ENCODE data around the gene PPFIA2.

Gene PPFIA2

DNA sequence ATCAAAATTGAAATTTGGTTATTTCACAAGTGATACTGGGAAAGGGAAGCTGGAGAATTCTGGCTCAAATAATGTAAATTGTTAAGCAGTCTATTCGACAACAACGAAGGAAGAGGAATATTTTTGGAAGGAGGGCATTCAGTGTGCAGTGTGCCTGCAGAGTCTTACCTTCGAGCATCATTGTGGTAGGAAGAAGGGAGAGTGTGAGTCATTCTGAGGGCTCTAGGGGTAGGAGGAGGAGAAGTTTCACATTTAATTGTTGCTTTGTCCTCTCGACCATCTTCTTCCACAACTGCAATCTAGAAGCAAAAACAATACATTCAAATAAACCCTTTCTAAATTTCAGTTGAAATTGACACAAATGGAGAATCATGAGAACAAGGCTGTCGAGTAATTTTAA is 418.2 kb downstream of the PPFIA2 start:
- DNase-seq = no peak

DNA sequence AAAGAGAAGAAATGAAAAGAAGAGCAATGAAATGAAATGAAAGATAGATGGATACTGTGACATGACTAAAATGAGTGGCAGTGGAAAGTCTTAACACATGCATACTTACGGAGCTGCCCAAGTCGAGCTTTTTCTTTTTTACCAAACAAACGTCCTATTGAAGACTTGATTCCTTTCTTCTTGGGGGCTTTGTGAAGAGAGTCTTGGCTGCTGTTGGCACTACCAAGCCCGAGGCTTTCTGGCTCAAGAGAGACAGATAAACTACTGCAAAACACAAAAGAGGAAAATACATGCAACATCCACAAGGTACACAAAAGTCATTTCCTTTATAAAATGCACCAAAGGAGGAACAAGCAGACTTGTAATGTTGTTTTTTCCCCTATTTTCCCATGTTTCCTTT is 420.1 kb downstream of the PPFIA2 start:
- DNase-seq = no peak

DNA sequence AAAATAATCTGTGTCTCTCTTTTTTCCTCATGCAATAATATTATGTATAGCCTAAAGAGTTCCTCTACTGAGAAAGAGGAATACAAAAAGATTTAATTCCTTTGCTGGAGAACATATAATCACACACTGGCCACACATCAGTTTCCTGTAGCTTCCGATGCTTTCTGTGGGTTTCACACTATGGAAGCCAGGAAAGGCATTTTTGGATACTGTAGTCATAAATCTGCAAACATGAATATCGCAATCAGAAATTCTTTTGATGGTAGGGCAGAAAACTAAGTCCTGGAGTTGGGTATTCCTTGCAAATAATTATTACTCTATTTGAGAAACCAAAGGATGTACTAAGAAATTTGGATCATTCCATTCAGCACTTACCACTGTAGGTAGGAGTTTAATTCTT is 421.3 kb downstream of the PPFIA2 start:
- DNase-seq = no peak

DNA sequence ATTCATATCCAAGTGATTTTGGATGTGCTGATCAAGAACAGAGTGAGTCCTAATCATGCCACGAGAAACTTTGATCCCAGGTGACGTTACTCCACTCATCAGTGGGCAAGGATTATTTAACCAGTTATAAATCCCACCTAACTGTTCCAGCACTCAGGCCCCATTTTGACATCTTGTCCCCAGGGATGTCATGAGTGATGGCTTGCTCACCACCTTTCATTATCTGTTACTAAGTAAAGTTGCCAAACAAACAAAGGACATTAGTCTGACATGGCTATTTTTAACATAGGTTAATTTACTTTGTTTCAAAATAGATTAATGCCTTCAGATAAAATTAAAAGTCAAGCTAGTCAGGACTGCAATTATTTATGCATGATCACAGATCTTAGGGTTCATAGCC is 425.3 kb downstream of the PPFIA2 start:
- no peak for DNase-seq

DNA sequence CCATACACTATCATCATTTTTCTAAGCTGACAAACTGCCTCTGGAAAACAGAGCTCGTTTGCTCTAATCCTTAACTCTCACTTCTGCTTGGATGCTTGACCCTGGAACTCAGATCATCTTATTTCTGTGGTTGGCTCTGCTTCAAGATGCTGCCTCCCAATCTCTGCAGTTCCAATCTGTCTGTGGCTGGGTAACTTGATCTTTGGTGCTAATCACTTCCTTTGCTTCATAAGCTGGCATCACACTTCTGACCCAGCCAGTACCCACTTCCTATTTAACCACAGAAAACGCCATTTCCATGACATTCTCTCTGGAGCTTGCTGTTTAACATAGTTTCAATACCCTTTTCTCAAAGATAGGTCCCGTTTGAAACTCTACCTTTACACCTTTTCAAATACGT is 427.1 kb downstream of the PPFIA2 start:
- DNase-seq = no peak

DNA sequence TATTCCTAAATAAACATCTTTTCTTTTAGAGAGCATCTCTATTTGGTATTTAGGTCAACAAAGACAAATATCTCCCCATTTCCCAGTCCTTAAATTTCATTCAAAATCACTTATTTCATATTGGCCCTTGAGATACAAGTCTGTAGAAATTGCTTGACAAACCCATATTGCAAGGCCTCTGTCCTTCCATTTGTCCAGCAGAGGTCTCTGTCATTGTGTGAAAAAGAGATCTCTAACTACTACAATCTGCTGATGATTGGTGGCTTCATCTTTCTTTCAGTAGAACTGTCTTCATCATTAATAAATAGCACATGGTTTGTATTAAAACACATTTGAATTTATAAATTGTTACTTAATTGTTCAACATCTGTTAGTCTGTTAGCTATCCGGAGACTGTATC is 428.7 kb downstream of the PPFIA2 start:
- no peak for DNase-seq

DNA sequence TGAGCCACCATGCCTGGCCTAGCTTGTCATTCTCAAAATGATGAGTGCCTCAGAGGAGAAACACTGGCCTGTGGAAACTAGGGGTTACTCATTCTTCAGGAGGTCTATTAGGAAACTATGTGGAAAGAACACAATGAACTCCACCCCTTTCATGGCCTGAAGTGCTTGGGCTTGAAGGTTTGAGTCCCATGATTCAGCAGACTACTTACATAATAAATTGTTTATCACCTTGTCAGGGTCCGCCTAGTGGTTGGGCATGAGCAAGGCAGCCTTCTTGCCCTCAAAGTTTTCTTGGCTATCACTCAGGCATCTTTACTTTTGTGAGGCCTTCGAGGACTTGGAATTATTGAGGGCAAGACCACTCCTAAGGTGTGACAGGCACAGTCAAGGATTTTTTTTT is 430.1 kb downstream of the PPFIA2 start:
- no peak for DNase-seq

DNA sequence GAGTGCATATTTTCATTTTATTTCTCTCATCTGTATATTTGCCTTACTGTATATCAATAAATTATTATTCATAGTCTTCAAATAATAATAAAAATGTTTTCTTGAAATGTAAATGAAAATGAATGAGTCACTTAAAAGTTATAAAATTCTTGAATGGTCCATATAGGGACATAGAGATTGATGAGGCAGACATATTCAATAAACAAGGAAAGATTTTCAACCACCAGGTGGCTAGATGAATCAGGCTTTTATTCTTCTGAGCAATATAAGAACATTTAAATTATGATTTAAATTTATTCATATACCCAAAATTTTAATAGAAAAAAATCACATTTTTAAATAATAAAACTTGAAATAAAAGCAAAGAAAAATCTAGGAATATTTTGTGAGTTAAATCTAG is 431.7 kb downstream of the PPFIA2 start:
- DNase-seq = no peak

DNA sequence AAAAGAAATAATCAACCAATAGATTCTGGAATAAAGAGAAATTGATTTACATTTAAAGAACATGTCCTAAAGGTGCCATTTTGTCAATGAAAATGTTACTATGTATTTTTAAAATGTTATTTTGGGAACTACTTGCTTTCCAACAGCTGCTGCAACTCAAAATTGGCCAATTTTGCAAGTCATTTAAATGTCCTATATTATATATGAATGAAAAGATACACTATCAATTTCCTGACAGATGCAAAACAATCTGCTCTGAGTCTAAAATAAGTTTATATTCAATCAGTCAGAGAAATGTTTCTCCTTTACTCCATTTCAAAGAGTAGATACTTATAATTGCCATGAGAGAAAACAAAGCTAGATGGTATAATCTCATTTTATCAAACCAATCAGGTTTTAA is 434.1 kb downstream of the PPFIA2 start:
- DNase-seq = no peak

DNA sequence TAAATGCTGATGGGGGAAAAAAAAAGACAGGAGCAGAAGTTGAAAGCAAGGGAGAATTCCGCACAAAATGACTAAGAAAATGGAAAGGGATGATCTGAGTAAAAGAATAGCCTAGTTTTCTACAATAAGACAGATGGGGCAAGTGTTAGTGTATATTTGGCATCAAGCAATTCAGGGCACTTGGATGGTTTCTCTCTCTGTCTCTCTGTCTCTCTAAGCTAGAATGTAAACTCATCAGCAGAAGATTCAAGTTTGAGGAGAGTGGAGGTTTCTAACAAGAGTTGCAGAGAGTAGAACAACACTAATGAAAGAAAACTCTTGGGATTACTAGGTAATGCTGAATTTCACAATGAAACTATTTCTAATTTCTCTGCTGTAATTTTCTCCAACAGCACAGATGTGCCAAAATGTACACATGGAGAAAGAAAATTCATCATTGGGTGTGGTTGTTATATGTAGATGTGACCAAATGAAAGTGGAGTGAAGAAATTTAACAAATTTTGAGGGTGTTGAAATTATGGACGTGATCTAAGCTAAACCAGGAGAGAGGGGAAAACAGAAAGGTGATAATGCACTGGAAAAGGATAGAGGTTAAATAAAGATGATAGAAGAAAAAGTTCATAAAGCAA is 444.1 kb downstream of the PPFIA2 start:
- no peak for DNase-seq

DNA sequence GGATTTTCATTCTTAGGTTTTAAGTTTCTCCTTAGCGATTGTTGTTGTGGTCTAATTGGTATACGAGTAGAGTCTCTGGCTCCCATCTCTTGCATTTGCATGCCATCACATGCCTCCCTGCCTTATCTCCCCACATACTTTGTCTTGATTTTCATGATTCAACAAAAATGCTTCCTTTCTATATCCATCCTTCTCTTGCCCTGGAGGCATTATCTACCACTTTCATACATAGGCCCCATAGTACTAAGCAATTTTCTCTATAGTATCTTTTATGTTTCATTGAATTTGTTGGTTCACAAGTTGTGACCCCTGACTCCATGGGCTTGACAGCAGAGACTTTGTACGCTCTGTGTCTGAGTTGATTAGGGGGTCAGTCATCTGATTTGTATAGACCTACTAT is 455.2 kb downstream of the PPFIA2 start:
- DNase-seq = no peak

DNA sequence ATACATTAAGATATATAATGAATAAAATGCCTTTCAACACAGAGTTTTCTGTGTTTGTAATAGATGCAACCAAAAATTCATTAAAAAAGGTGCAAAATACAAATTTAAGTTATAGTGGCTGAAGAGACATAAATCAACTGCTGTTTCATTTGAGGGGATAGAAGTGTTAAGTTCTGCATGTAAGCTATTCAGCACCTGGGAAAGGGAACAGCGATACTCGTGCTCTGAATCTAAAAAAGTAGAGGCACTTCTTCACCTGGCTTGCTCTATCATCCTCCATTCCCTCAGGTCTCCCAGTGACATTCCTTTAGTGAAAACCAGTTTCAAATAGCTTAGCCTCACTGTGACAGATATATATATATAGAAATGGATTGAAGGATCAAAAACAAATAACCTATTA is 458.7 kb downstream of the PPFIA2 start:
- no peak for DNase-seq

DNA sequence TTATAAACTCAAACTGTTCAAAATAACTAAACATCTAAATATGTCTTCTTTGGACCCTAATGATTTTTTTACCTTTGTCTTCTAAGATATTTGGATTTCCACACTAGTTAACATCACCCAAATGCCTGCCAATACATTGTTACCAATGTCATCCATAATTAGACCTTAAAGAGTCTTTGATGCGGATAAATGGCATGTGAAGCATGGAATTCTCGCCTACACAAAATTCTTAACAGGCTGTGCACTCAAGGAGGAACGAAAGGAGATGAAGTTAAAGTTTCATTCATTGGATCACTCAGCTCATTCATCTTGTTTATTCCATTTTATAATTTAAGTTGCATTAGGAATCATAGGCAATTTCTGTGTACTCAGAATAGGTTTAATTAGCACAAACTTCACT is 461.5 kb downstream of the PPFIA2 start:
- no peak for DNase-seq

DNA sequence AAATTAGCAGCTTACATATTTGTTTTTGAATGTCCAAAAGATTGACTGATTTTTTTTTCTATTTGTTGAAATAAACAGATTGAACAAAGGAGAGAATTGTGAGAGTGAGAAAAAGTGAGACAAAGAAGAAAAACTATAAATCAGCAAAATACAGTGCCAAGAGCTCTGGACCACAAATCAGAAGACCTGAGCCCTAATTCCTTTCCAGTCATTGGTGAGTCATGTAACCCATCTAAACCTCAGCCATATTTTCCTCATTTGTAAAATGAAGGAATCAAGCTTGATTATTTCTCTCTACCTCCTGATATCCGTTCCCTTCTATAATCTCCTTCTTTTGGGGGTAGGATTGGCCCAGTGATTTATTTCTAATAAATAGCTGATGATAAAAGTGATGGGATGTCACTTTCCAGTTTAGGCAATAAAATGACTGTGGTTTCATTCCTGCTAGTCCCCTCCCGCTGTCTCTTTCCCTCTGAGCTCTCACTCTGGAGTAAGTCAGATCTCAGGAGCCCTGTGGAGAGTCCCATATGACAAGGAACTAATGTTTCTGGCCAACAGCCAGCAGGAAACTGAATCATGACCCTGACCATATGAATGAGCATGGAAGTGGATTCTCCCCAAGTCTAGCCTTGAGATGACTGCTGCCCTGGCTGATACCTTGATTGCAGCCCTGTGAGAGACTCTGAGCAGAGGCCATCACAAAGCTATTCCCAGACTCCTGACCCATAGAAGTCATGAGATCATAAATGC is 462.4 kb downstream of the PPFIA2 start:
- DNase-seq = no peak

DNA sequence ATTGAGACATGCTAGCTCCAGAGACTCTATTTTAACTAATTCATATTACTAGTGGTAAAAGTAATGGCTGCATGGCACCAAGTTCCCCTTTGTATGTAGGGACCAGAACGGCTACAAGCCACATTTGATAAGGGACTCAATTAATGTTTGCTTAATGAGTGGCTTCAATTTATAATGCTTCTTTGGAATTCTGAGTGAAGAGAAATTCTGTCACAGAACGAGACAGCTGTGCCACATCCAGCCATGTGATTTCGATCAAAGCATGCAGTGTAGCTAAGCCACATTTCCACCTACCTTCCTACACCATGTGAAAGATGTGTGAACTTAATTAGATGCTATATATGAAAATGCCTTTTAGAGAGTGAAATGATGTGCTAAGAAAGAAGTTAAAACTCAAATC is 463.9 kb downstream of the PPFIA2 start:
- DNase-seq = no peak

DNA sequence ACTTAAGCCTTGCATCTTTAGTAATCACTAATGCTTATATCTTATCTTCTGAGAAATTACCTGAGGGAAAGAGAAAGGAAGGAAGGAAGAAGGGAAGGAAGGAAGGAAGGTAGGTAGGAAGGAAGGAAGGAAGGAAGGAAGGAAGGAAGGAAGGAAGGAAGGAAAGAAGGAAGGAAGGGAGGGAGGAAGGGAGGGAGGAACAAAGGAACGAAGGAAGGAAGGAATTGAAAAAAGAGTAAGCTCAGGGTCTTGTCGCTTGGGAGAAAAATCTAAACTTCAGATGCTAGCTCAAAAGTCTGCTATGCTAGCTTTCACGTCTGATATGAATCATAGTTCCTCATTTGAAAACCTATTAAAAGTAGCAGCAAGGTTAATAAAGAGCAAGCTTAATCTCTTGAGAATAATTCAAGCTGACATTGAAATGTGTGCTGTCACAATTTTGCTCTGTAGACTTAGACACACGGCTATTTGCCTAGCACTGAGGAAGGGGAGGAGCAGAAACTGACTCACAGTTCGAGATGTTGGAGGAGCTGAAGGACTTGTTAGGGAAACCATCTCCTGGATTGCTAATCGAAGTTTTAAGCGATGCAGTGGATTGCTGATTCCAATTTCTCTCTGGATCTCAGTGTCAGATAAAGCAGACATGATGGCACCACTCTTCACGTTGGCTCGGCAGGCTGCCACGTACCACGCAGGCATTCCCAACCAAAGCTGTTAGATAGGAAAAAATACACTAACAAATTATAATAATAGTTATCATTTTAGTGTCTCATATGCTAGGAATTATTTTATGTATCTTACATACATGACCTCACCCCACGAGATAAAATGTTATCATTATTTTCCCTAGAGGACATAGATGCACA is 464.6 kb downstream of the PPFIA2 start:
- DNase-seq = no peak

DNA sequence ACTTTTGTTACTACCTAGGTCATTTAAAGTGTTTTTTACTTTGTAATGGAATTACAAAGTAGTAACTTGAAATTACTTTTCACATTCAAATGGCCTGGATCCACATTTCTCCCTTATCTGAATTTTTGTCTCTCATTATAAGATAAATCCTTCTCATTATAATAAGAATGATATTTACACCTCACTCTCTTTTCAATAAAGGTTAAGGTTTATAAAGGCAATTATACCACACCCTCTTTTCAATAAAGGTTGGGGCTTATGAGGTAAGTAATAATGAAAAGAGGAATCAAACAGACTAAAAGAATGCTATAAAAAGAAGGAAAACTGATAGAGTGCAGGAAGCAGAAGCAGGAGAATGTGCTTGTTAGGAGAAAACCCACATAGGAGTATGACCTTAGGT is 470.5 kb downstream of the PPFIA2 start:
- DNase-seq = no peak

DNA sequence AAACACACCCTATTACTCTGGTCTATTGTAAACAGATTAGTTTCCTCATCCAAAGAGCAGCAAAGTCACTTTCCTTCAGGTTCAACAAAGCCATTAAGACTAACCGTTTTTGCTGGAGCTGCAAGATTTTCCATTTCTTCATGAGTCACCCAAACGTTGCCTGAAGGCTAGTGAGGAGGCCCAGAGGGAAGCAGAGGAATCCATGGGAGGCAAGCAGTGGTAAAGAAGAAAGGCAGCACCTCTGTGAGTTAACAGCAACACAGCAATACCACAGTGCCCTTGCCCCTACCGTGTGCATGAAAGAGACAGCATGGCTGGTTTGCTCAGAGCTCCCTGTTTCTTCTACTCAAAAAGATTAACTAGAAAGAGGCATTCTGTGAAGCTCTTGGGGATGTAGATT is 475.0 kb downstream of the PPFIA2 start:
- DNase-seq = no peak

DNA sequence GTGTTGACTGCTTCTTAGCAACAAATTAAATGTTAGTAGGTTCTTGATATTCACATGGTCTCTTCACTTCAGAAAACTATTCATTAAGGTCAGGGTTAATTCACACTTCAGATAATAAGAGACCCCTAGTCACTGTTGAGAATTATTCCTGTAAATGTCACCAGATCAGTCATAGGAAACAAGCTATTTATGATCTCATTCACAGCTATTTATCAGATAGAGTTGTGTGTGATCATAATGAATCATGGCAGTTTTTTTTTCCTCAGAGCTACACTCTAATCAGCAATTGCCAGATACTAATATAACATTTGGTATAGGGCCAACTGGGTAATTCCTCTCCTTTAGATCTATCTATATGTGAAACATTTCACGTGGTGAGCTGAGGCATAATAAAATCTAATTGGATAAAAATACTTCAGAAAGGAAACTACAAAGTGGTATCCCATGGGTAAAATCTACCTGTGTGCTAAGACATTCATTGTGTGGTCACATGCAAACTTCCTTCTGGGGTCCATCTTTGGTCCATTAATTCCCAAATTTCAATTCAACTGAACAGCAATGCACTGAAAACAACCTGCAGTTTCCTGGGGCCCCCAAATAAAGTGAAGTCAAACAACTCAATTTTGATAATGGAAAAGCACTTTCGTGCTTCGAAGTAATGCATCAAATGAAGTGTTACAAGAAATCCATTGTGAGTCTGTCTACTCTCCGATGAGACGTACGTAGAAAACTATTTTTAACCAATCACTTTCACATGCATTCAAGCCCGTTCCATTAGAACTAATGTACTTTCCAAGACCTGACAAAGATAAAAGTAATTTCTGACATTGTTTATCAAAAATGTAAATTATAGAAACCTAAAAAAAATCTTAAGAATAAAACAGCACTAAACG is 484.3 kb downstream of the PPFIA2 start:
- no peak for DNase-seq

DNA sequence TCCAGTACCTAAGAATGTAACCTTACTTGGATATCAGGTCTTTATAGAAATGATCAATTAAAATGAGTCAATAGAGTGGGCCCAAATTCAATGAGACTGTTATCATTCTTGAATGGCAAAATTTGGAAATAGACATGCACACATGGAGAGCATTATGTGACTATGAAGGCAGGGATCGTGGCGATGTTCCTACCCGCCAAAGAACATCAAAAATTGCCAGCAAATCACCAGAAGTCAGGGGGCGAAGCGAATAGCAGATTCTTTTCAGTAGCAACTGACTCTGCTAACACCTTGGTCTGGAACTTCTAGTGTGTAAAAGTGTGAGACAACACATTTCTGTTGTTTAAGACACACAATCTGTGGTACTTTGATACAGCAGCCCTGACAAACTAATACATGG is 488.8 kb downstream of the PPFIA2 start:
- DNase-seq = no peak

DNA sequence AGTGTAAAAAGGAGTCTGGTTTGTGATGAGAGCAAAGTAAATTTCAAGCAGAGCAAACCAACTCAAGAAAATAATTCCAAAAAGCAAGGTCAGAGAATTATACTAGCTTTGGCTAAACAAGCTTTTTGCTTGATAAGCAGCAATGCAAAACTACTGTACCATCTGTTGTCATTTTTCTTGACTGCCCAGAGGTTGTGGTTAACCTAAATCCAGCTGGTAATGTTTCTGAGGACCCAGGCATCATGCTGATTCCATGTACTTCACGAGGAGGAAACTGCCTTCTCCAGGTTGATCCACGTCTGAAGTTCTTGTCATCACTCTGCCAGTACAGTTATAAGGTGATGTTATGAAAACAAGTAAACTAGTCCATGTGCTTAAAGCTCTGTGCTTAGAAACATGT is 496.1 kb downstream of the PPFIA2 start:
- no peak for DNase-seq

DNA sequence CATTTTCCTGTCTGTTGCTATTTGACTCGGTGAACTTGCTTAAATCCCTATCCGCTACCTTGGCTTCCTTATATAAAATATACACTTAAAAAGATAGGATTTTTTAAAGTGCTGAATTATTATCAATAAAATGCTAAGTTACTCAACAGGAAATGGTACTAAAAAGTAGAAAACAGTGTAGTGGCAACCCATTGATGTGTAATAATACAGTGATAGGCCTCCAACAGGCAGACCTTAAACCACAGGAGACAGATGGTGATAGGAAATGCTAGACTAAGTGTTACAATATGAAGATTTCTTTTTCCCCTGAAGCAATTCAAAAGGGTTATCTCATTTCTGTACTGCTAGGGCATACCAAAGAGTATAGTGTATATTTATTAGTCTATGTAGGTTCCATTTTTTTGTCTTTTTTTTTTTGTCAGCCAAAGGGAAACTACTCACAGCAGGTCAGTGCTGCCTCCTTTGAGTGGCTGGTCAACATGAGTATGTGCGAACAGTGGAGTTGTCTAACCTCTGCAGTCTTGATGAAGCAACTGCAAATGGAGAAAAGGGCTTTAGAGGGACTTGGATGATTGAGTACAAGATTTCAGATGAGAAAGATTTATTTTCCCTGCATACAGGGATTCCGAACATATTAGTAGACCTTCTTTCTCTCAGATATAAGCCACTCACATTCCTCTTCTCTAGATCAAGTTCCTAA is 497.5 kb downstream of the PPFIA2 start:
- no peak for DNase-seq

Data from right kidney (tissue), 1 donor.